Calu3 (cell line): ENCODE results near the gene CRB3. TPM values are rescaled to one million over a fixed set of nuclear protein-coding genes. Genes with fewer than 3 reads are reported as not detected.

Source experiments
- BruUV-seq: library from RNA; stranded (reverse); fragments of 400-500 nt; replicated peaks from 2 replicates; lab custom pipeline; 2021; lab: Mats Ljungman, UMichigan
- CTCF ChIA-PET: fragments of 300-600 bp; sonication (Branson Sonifier 250); formaldehyde crosslinking; loops from one replicate; lab custom pipeline; 2022; ENCODE audit warnings: antibody characterized with exemption; lab: Charles Lee
- DNase-seq: peaks from one replicate; pipeline ENCODE4 v3.0.0; 2022
- H3K27ac Mint-ChIP-seq: one replicate; pipeline ENCODE4 v1.8.0; 2022; ENCODE audit warnings: mixed read lengths; ENCODE audit not compliant: unreplicated experiment
- H3K27me3 Mint-ChIP-seq: one replicate; pipeline ENCODE4 v1.8.0; 2022; ENCODE audit warnings: mixed read lengths; ENCODE audit not compliant: unreplicated experiment
- H3K36me3 Mint-ChIP-seq: one replicate; pipeline ENCODE4 v1.8.0; 2022; ENCODE audit warnings: mild to moderate bottlenecking, moderate library complexity, mixed read lengths; ENCODE audit not compliant: insufficient read depth, unreplicated experiment
- H3K4me1 Mint-ChIP-seq: one replicate; pipeline ENCODE4 v1.8.0; 2022; ENCODE audit warnings: mild to moderate bottlenecking, low read depth, mixed read lengths; ENCODE audit not compliant: unreplicated experiment
- H3K4me3 Mint-ChIP-seq: one replicate; pipeline ENCODE4 v1.8.0; 2022; ENCODE audit warnings: mild to moderate bottlenecking, low read depth, moderate library complexity, mixed read lengths; ENCODE audit not compliant: unreplicated experiment
- H3K9me3 Mint-ChIP-seq: one replicate; pipeline ENCODE4 v1.8.0; 2022; ENCODE audit warnings: low read depth, mixed read lengths; ENCODE audit not compliant: unreplicated experiment
- CTCF ChIP-seq: fragments of 200-600 bp; IDR thresholded peaks from one replicate; pipeline ENCODE4 v1.8.0; 2022; ENCODE audit warnings: antibody characterized with exemption; ENCODE audit not compliant: unreplicated experiment
- intact Hi-C: fragments of 100-400 bp; cut with micrococcal nuclease; formaldehyde crosslinking; loops from one replicate; pipeline ENCODE4 v1.10.0; 2022; ENCODE audit not compliant: unreplicated experiment
- microRNA-seq: library from miRNA; unstranded; fragments of <30 nt; microRNA quantifications from one replicate; pipeline ENCODE4 v1.2.0, GENCODE V29; 2022
- total RNA-seq: library from RNA; stranded (reverse); gene quantifications from 2 replicates; pipeline ENCODE4 v1.2.3, GENCODE V29; 2022

The CRB3 gene
- total RNA-seq, 1 experiment from 2014 or later, result 47.6 TPM

DNA sequence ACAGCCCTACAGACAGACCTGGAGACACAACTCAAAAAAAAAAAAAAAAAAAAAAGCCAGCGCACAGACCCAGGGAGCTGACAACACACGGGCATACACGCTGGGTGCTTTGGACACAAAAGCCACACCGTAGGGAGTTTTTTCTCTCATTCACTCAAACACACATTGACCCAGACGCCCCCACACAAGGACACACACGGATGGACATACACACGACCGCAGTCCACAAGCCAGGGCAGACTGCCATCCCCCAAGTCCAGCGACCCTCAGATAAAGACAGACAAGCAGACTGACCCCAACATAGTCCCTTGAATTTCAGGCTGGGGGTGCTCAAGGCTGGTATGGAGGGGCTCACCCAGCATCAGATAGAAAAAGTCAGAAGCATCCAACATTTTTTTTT, 50.0 kb downstream of the CRB3 start:
- DNase-seq, result no peak
- BruUV-seq, result no TSS peak
- H3K36me3 Mint-ChIP-seq, result peaks cover 19% of the 10 kb centered on the region
- no peak overlapping the region for H3K27ac Mint-ChIP-seq
- H3K27me3 Mint-ChIP-seq, result no peaks in the 10 kb centered on the region
- H3K4me3 Mint-ChIP-seq, result no peak overlapping the region
- no peak for TF ChIP-seq CTCF
- H3K4me1 Mint-ChIP-seq, result peaks cover 18% of the 10 kb centered on the region
- H3K9me3 Mint-ChIP-seq, result no peaks in the 10 kb centered on the region
- CTCF ChIA-PET, result no interaction called here
- intact Hi-C loops, result loop anchor here (10.0 kb wide), 1 partner anchor 221 kb away; the partner anchor contains the start of genes GPR108 and TRIP10

DNA sequence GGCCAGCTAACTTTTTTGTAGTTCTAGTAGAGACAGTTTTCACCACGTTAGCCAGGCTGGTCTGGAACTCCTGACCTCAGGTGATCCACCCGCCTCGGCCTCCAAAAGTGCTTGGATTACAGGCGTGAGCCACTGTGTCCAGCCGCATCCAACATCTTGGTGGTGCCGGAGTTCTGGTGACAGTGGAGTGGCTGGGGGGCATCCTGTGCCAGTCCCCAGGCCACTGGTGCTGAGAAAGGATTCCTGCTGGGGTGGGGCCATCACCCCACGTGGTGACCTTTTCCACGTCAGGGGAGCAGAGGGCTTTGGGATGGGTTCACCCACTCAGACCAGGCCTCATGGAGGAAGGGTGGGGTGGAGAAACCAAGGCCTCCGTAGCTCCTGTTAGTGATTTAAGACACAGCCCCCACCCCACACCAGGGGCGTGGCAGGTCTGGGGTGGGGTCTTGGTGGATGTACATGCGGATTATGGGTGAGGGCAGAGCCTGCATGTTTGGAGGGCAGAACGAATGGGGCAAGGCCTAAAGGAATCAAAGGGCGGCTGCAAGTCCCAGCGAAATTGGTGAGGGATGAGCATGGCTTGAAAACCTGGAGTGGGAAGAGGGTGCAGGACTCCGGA, 51.0 kb downstream of the CRB3 start:
- no peak for TF ChIP-seq CTCF
- CTCF ChIA-PET, result no interaction called here
- peaks cover 18% of the 10 kb centered on the region for H3K4me1 Mint-ChIP-seq
- peaks cover 22% of the 10 kb centered on the region for H3K36me3 Mint-ChIP-seq
- intact Hi-C loops, result loop anchor here (10.0 kb wide), 1 partner anchor 220 kb away; the partner anchor contains the start of genes GPR108 and TRIP10
- peak overlapping the region; percentile 91 for H3K4me3 Mint-ChIP-seq
- H3K9me3 Mint-ChIP-seq, result no peaks in the 10 kb centered on the region
- DNase-seq, result no peak
- H3K27me3 Mint-ChIP-seq, result no peaks in the 10 kb centered on the region
- peak overlapping the region; percentile 19 for H3K27ac Mint-ChIP-seq
- no TSS peak for BruUV-seq

DNA sequence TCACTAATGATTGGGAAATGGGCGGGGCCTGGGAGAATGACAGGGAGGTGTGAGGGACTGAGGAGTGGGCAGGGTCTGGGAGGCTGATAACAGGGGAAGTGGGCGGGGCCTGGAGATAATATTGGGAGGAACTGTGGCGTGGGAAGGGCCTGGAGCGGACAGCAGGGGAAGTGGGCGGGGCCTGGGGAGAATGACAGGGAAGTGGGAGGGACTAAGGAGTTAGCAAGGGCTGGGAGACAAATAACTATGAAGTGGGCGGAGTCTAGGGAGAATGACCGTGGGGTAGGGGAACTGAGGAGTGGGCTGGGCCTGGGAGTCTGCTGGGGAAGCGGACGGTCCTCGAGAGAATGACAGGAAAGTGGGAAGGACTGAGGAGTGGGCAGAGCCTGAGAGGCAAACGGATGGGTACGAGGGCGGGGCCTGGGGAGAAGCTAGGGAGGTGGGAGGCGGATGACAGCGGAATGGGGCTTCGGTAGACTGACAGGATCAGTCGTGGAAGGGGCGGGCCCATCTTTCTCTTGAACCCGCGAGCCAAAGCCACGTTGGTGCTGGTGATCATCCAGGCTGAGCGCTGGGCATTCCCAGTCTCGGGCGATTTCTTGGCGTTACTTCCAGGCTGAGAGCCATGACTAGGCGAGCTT, 52.1 kb downstream of the CRB3 start:
- peaks cover 22% of the 10 kb centered on the region for H3K36me3 Mint-ChIP-seq
- DNase-seq, result peak; percentile 92
- no peaks in the 10 kb centered on the region for H3K27me3 Mint-ChIP-seq
- peak overlapping the region; percentile 91 for H3K4me3 Mint-ChIP-seq
- H3K27ac Mint-ChIP-seq, result peak overlapping the region; percentile 32
- H3K4me1 Mint-ChIP-seq, result peaks cover 18% of the 10 kb centered on the region
- CTCF ChIA-PET, result interaction anchor here (1.0 to 1.7 kb wide), 6 partner anchors 15 to 348 kb away, joined by 3 to 10 read pairs (median 6); partner anchors contain the start of genes ALKBH7, GPR108 and TNFSF9
- intact Hi-C loops, result loop anchor here (2.0 to 10.0 kb wide), 2 partner anchors 117 to 219 kb away; partner anchors contain the start of genes GPR108 and TRIP10
- TF ChIP-seq CTCF, result no peak
- no TSS peak for BruUV-seq
- no peaks in the 10 kb centered on the region for H3K9me3 Mint-ChIP-seq

Small RNA genes within 50 kb of the gene (microRNA-seq; reads per million reads assigned to microRNA genes)
- gene MIR3940, result 13.4 reads per million, percentile 38 among the genes with 10 or more reads in this experiment

Other genes starting within 250 kb of the CRB3 start
- gene MLLT1, start 184.3 kb upstream of the CRB3 start, total RNA-seq, result 45.8 and 49.8 TPM in 2 replicates
- gene ACER1, start 130.7 kb upstream of the CRB3 start, total RNA-seq, result not detected in 2 replicates
- 50.4 and 53.4 TPM in 2 replicates for gene CLPP, start 102.7 kb upstream of the CRB3 start, total RNA-seq
- gene ALKBH7, start 91.5 kb upstream of the CRB3 start, total RNA-seq, result 25.9 and 27.2 TPM in 2 replicates
- gene PSPN, start 88.3 kb upstream of the CRB3 start, total RNA-seq, result 1.7 and 2.4 TPM in 2 replicates
- 39.2 and 40.9 TPM in 2 replicates for gene GTF2F1, start 71.1 kb upstream of the CRB3 start, total RNA-seq
- 297 and 307 TPM in 2 replicates for gene KHSRP, start 39.5 kb upstream of the CRB3 start, total RNA-seq
- gene SLC25A41, start 30.5 kb upstream of the CRB3 start, total RNA-seq, result 1.4 and 2.9 TPM in 2 replicates
- 67.6 and 78.7 TPM in 2 replicates for gene SLC25A23, start 4.5 kb upstream of the CRB3 start, total RNA-seq
- not detected in 2 replicates for gene DENND1C, start 17.5 kb downstream of the CRB3 start, total RNA-seq
- gene TUBB4A, start 38.0 kb downstream of the CRB3 start, total RNA-seq, result 1.4 and 1.5 TPM in 2 replicates
- gene TNFSF9, start 66.8 kb downstream of the CRB3 start, total RNA-seq, result 0.92 and 1.6 TPM in 2 replicates
- gene CD70, start 126.9 kb downstream of the CRB3 start, total RNA-seq, result 0.68 TPM in 1 of 2 replicates, not detected in the other
- gene TNFSF14, start 205.9 kb downstream of the CRB3 start, total RNA-seq, result 4.3 TPM in 2 replicates